ENCODE data around the gene INPP4B.
"Not testable (repeated sequence)": the region's sequence is repeated elsewhere in the genome, so short reads cannot be mapped to it uniquely, and the experiment has no call there.

Gene INPP4B

DNA sequence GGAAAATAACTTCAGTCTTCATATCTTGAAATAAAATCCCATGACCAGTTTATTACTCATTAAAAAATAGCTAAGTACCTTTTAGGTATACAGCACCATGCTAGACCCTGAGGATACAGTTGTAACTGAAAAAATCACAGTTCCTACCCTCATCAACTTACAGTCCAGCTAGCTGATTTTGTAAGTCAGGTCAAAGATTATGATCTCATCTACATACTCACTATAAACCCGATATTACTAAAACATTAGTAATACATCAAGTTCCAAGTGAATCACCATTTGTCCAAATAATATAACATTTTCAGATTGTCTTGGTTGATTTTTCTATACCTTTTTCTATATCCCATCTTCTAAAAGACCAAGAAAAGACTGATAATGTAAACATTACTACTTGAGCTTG, 333.9 kb downstream of the INPP4B start:
- Histone ChIP-seq H3K27me3 (ENCODE audit: insufficient read depth, low read depth) (no peaks in the 10 kb centered on the region), H3K4me1 (ENCODE audit: low read depth, poor library complexity, severe bottlenecking) (no peaks in the 10 kb centered on the region), H3K4me2 (no peak overlapping the region), H3K36me3 (ENCODE audit: insufficient read depth) (no peaks in the 10 kb centered on the region), H3K4me3 (IDR thresholded peaks at IDR 0.05; ENCODE audit: insufficient read depth, low read depth, low read length) (no peak overlapping the region), H3K27ac (no peak overlapping the region), H3K79me2 (ENCODE audit: insufficient read depth, low read depth) (no peaks in the 10 kb centered on the region), H4K20me1 (ENCODE audit: insufficient read depth) (no peaks in the 10 kb centered on the region), H3K9ac (no peak overlapping the region), H2AFZ (ENCODE audit: low read depth) (no peak overlapping the region)
- TF ChIP-seq, protein P1, sequence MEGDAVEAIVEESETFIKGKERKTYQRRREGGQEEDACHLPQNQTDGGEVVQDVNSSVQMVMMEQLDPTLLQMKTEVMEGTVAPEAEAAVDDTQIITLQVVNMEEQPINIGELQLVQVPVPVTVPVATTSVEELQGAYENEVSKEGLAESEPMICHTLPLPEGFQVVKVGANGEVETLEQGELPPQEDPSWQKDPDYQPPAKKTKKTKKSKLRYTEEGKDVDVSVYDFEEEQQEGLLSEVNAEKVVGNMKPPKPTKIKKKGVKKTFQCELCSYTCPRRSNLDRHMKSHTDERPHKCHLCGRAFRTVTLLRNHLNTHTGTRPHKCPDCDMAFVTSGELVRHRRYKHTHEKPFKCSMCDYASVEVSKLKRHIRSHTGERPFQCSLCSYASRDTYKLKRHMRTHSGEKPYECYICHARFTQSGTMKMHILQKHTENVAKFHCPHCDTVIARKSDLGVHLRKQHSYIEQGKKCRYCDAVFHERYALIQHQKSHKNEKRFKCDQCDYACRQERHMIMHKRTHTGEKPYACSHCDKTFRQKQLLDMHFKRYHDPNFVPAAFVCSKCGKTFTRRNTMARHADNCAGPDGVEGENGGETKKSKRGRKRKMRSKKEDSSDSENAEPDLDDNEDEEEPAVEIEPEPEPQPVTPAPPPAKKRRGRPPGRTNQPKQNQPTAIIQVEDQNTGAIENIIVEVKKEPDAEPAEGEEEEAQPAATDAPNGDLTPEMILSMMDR (conservative IDR thresholded peaks at IDR 0.05; ENCODE audit: low read depth, low read length), result no peak

DNA sequence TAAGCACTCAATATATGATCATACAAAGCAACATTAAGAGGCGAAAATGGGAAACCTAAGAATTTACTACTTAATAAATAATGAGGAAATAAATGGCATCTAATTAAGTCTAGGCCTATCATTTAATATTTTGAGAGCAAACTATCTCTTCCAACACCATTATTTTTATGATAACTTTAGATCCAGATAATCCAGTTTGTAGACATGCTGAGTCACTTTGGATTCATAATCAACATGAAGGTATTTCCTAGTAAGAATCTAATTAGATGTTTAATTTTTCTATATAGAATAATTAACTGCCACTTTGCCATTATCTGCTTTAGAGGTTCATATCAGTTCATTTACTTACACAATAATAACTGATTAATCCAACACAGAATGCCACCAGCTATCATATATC, 336.2 kb downstream of the INPP4B start:
- no peak overlapping the region for H2AFZ ChIP-seq (ENCODE audit: low read depth)
- no peaks in the 10 kb centered on the region for H4K20me1 ChIP-seq (ENCODE audit: insufficient read depth)
- H3K9ac ChIP-seq, result no peak overlapping the region
- TF ChIP-seq, protein P1 (conservative IDR thresholded peaks at IDR 0.05; ENCODE audit: low read depth, low read length), result no peak
- H3K4me2 ChIP-seq, result no peak overlapping the region
- no peaks in the 10 kb centered on the region for H3K36me3 ChIP-seq (ENCODE audit: insufficient read depth)
- no peaks in the 10 kb centered on the region for H3K27me3 ChIP-seq (ENCODE audit: insufficient read depth, low read depth)
- no peaks in the 10 kb centered on the region for H3K79me2 ChIP-seq (ENCODE audit: insufficient read depth, low read depth)
- no peak overlapping the region for H3K27ac ChIP-seq
- no peak overlapping the region for H3K4me3 ChIP-seq (IDR thresholded peaks at IDR 0.05; ENCODE audit: insufficient read depth, low read depth, low read length)
- H3K4me1 ChIP-seq (ENCODE audit: low read depth, poor library complexity, severe bottlenecking), result no peaks in the 10 kb centered on the region

DNA sequence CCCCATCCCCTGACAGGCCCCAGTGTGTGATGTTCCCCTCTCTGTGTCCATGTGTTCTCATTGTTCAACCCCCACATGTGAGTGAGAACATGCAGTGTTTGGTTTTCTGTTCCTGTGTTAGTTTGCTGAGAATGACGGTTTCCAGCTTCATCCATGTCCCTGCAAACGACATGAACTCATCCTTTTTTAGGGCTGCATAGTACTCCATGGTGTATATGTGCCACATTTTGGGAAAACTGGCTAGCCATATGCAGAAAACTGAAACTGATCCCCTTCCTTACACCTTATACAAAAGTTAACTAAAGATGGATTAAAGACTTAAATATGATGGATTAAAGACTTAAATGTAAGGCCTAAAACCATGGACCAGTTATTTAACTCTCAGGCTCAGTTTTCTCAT, 336.7 kb downstream of the INPP4B start:
- not testable (repeated sequence) for H3K4me3 ChIP-seq (IDR thresholded peaks at IDR 0.05; ENCODE audit: insufficient read depth, low read depth, low read length); H2AFZ ChIP-seq (ENCODE audit: low read depth); H3K4me2 ChIP-seq; H3K9ac ChIP-seq; H3K27ac ChIP-seq; H3K27me3 ChIP-seq (ENCODE audit: insufficient read depth, low read depth); H4K20me1 ChIP-seq (ENCODE audit: insufficient read depth); H3K36me3 ChIP-seq (ENCODE audit: insufficient read depth); H3K79me2 ChIP-seq (ENCODE audit: insufficient read depth, low read depth); H3K4me1 ChIP-seq (ENCODE audit: low read depth, poor library complexity, severe bottlenecking)

DNA sequence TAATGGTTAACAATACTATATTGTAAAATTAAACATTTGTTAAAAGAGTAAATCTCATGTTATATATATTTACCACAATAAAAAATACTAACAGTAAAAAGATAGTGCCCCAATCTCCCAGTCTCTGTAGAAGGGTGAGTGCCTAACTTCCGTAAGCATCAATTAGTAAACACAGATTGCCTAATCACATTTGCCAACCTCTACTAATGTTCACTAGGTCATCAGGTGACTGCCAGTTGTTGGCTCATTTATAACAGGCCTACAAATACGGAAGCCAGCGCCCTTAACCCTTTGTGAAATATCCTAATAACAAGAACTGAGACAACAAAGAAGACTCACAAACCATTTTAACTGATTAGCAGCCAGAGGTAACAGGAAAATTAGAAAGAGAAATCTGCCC, 345.1 kb downstream of the INPP4B start:
- no peak overlapping the region for H3K27ac ChIP-seq
- H3K4me1 ChIP-seq (ENCODE audit: low read depth, poor library complexity, severe bottlenecking), result no peaks in the 10 kb centered on the region
- no peaks in the 10 kb centered on the region for H3K79me2 ChIP-seq (ENCODE audit: insufficient read depth, low read depth)
- H3K27me3 ChIP-seq (ENCODE audit: insufficient read depth, low read depth), result no peaks in the 10 kb centered on the region
- TF ChIP-seq, protein P1 (conservative IDR thresholded peaks at IDR 0.05; ENCODE audit: low read depth, low read length), result no peak
- no peaks in the 10 kb centered on the region for H3K36me3 ChIP-seq (ENCODE audit: insufficient read depth)
- H2AFZ ChIP-seq (ENCODE audit: low read depth), result no peak overlapping the region
- H3K9ac ChIP-seq, result no peak overlapping the region
- H3K4me3 ChIP-seq (IDR thresholded peaks at IDR 0.05; ENCODE audit: insufficient read depth, low read depth, low read length), result no peak overlapping the region
- H4K20me1 ChIP-seq (ENCODE audit: insufficient read depth), result no peaks in the 10 kb centered on the region
- no peak overlapping the region for H3K4me2 ChIP-seq

DNA sequence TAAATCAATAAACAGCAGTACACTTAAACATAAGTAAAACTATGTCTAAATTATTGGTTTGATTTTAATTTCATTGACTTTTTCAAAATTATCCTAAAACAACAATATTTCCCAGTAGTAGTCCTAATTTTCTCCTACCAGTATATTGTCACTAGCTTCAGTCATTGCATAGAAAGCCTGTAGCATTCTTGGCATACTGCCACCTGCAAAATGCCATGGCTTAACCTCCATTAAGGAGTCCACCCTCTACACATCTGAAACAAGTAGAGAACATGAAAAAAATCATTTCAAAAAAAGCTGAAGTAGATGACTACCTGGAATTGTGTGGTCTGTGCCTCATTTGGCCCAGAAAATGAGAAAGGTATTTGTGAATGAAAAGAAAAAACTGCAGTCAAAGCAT, 348.5 kb downstream of the INPP4B start:
- H3K27ac ChIP-seq, result no peak overlapping the region
- H2AFZ ChIP-seq (ENCODE audit: low read depth), result no peak overlapping the region
- H3K4me3 ChIP-seq (IDR thresholded peaks at IDR 0.05; ENCODE audit: insufficient read depth, low read depth, low read length), result no peak overlapping the region
- no peaks in the 10 kb centered on the region for H3K36me3 ChIP-seq (ENCODE audit: insufficient read depth)
- H3K9ac ChIP-seq, result no peak overlapping the region
- no peaks in the 10 kb centered on the region for H4K20me1 ChIP-seq (ENCODE audit: insufficient read depth)
- TF ChIP-seq, protein P1 (conservative IDR thresholded peaks at IDR 0.05; ENCODE audit: low read depth, low read length), result no peak
- H3K79me2 ChIP-seq (ENCODE audit: insufficient read depth, low read depth), result no peaks in the 10 kb centered on the region
- H3K4me2 ChIP-seq, result no peak overlapping the region
- no peaks in the 10 kb centered on the region for H3K27me3 ChIP-seq (ENCODE audit: insufficient read depth, low read depth)
- no peaks in the 10 kb centered on the region for H3K4me1 ChIP-seq (ENCODE audit: low read depth, poor library complexity, severe bottlenecking)

Measured in KMS-11 (cell line).